Uterus (tissue), 4 donors: Measurements from ENCODE around the gene CDKN2B-AS1. TPM values are rescaled to one million over a fixed set of nuclear protein-coding genes. Genes with fewer than 3 reads are reported as not detected.

Experiments
- DNase-seq, 2 donors: peaks; one replicate each; pipeline ENCODE4 v3.0.0-alpha.2; 2019 to 2020
- H3K27ac ChIP-seq, 2 donors: fragments of 200-600 bp; sonication (generic); 1 replicate in 1 of 2; 2 replicates in 1 of 2; pipeline ENCODE4 v1.5.1; 2016 to 2018
- H3K27me3 ChIP-seq, 2 donors: fragments of 200-600 bp; sonication (generic); one replicate each; pipeline ENCODE4 v1.5.1; 2018 to 2019; ENCODE audit warnings: control low read depth in 1 of 2
- H3K36me3 ChIP-seq, 2 donors: fragments of 200-600 bp; sonication (generic); one replicate each; pipeline ENCODE4 v1.5.1; 2019; ENCODE audit warnings: control low read depth in 1 of 2
- H3K4me1 ChIP-seq, 2 donors: fragments of 200-600 bp; sonication (generic); one replicate each; pipeline ENCODE4 v1.5.1; 2018 to 2019; ENCODE audit warnings: control low read depth in 1 of 2
- H3K4me3 ChIP-seq, 2 donors: fragments of 200-600 bp; sonication (generic); 1 replicate in 1 of 2; 2 replicates in 1 of 2; pipeline ENCODE4 v1.5.1; 2018 to 2019; ENCODE audit warnings: mild to moderate bottlenecking in 1 of 2
- H3K9me3 ChIP-seq, 2 donors: fragments of 200-600 bp; sonication (generic); one replicate each; pipeline ENCODE4 v1.5.1; 2019; ENCODE audit warnings: control low read depth in 1 of 2
- POLR2A ChIP-seq, 2 donors: fragments of 450-650 bp; IDR thresholded peaks; one replicate each; pipeline ENCODE4 v1.6.1; 2016; ENCODE audit warnings: antibody characterized with exemption in 2 of 2, mild to moderate bottlenecking in 1 of 2, moderate library complexity in 1 of 2
- intact Hi-C: fragments of 100-400 bp; cut with DNase I; formaldehyde crosslinking; loops from one replicate; pipeline ENCODE4 v1.15.1; 2023; ENCODE audit warnings: low total_unique reads
- total RNA-seq, 4 donors: library from RNA; depleted of rRNA in 3 of 4; stranded (reverse); fragments of >200 nt in 3 of 4; gene quantifications; one replicate each; pipeline versions ENCODE4 v1.1.0 to v1.2.4, GENCODE V29; 2014 to 2023
- TF ChIP-seq, protein P1 (sequence below), 4 experiments: fragments of 200-600 bp in 2 of 4; fragments of 450-650 bp in 2 of 4; sonication (generic) in 2 of 4; IDR thresholded peaks; one replicate each; pipeline ENCODE4 v1.5.1; 2016 to 2019; ENCODE audit warnings: antibody characterized with exemption in 4 of 4, mild to moderate bottlenecking in 2 of 4, moderate library complexity in 1 of 4
- donor health status: DM: yes; HTN: yes; CAD: no.

CDKN2B-AS1 gene
- total RNA-seq, 4 donors from 2014 or later = 0.29 to 1.8 (median 0.35) TPM; not detected in 1

DNA sequence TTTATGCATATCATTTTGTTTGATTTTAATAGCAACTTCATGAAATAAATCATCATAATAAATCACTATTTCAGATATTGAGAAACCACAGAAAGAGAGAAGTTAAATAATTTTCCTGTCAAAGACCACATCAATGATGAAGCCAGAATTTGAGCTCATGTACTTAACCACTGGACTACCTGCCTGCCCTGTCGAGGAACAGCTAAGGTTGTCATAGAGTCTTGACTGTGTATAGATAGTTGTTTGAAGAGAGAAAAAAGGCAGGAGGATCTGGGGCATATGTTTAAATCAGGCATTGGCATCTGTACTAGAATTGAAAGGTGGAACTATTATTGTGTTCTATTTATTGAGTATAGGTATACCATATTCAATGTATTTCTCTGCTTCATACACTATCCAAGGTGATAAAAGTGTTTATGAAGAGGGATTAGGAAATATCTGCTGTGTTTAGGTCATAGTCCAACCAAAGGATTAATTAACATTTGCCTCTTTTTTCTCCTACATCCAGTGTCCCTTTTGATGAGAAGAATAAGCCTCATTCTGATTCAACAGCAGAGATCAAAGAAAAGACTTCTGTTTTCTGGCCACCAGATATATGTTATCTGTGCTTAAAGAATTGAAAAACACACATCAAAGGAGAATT, 51.8 kb downstream of the CDKN2B-AS1 start:
- no peak overlapping the region for H3K4me3 ChIP-seq
- no peaks in the 10 kb centered on the region for H3K36me3 ChIP-seq
- TF ChIP-seq POLR2A (IDR thresholded peaks at IDR 0.05) = no peak
- TF ChIP-seq, protein P1, sequence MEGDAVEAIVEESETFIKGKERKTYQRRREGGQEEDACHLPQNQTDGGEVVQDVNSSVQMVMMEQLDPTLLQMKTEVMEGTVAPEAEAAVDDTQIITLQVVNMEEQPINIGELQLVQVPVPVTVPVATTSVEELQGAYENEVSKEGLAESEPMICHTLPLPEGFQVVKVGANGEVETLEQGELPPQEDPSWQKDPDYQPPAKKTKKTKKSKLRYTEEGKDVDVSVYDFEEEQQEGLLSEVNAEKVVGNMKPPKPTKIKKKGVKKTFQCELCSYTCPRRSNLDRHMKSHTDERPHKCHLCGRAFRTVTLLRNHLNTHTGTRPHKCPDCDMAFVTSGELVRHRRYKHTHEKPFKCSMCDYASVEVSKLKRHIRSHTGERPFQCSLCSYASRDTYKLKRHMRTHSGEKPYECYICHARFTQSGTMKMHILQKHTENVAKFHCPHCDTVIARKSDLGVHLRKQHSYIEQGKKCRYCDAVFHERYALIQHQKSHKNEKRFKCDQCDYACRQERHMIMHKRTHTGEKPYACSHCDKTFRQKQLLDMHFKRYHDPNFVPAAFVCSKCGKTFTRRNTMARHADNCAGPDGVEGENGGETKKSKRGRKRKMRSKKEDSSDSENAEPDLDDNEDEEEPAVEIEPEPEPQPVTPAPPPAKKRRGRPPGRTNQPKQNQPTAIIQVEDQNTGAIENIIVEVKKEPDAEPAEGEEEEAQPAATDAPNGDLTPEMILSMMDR (IDR thresholded peaks at IDR 0.05) = no peak
- no peak for DNase-seq
- no peaks in the 10 kb centered on the region for H3K4me1 ChIP-seq
- intact Hi-C loops = no loop called here
- no peaks in the 10 kb centered on the region for H3K27me3 ChIP-seq
- no peaks in the 10 kb centered on the region for H3K9me3 ChIP-seq
- no peak overlapping the region for H3K27ac ChIP-seq

- no peak overlapping the region for H3K4me3 ChIP-seq
- TF ChIP-seq POLR2A (IDR thresholded peaks at IDR 0.05) = no peak
- TF ChIP-seq, protein P1 (IDR thresholded peaks at IDR 0.05) = no peak
- no peak overlapping the region for H3K27ac ChIP-seq
- H3K4me1 ChIP-seq = no peaks in the 10 kb centered on the region
- H3K27me3 ChIP-seq = no peaks in the 10 kb centered on the region
- intact Hi-C loops = no loop called here
- H3K36me3 ChIP-seq = no peaks in the 10 kb centered on the region
- no peak for DNase-seq
- no peaks in the 10 kb centered on the region for H3K9me3 ChIP-seq
Observed at GRCh38 chr9:22047596-22047995, 53.0 kb downstream of the CDKN2B-AS1 start.

- no peak for DNase-seq
- TF ChIP-seq, protein P1 (IDR thresholded peaks at IDR 0.05) = no peak
- no peak for TF ChIP-seq POLR2A (IDR thresholded peaks at IDR 0.05)
- Histone ChIP-seq H3K4me1 (no peaks in the 10 kb centered on the region), H3K27ac (no peak overlapping the region), H3K36me3 (no peaks in the 10 kb centered on the region), H3K27me3 (no peaks in the 10 kb centered on the region), H3K9me3 (no peaks in the 10 kb centered on the region), H3K4me3 (no peak overlapping the region)
- intact Hi-C loops = no loop called here
Observed at GRCh38 chr9:22049411-22049810, 54.8 kb downstream of the CDKN2B-AS1 start.

DNA sequence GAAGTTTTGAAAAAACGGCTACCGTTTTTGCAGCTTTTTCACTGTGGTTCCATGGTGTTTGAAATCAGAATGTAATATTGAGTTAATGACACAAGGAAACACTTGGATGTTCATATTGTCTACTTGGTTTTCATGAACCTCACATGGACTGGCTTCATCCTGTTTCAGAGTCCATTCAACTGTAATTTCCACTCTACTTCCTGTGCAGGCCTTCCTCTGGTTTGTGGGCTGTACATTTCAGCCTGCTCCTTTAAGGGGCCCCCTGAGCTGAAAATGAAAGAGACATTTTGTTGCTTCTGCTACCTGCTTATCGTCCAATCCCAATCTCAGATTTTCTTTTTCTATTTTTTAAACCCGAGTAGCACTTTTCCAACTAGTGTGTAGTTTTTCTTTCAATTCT, 56.3 kb downstream of the CDKN2B-AS1 start:
- TF ChIP-seq, protein P1 (IDR thresholded peaks at IDR 0.05) = no peak
- TF ChIP-seq POLR2A (IDR thresholded peaks at IDR 0.05) = no peak
- H3K4me1 ChIP-seq = no peaks in the 10 kb centered on the region
- H3K27me3 ChIP-seq = no peaks in the 10 kb centered on the region
- no peaks in the 10 kb centered on the region for H3K9me3 ChIP-seq
- DNase-seq = no peak
- intact Hi-C loops = no loop called here
- no peaks in the 10 kb centered on the region for H3K36me3 ChIP-seq
- H3K4me3 ChIP-seq = no peak overlapping the region
- no peak overlapping the region for H3K27ac ChIP-seq

GRCh38 chr9:22052376-22052945, 57.9 kb downstream of the CDKN2B-AS1 start:
- intact Hi-C loops = no loop called here
- Histone ChIP-seq H3K27ac (no peak overlapping the region), H3K9me3 (no peaks in the 10 kb centered on the region), H3K4me3 (no peak overlapping the region), H3K4me1 (no peaks in the 10 kb centered on the region), H3K27me3 (no peaks in the 10 kb centered on the region), H3K36me3 (no peaks in the 10 kb centered on the region)
- TF ChIP-seq, protein P1 (IDR thresholded peaks at IDR 0.05) = no peak
- TF ChIP-seq POLR2A (IDR thresholded peaks at IDR 0.05) = no peak
- DNase-seq = no peak
